ENCODE data around the gene LONRF2. TPM values are rescaled to one million over a fixed set of nuclear protein-coding genes. Genes with fewer than 3 reads are reported as not detected.

LONRF2 gene
- total RNA-seq, 1 experiment from 2014 or later, result 0.33 TPM

- ChIA-PET CTCF (interaction anchor here (2.4 kb wide), 1 partner anchor 47 kb away, joined by 5 read pairs; no protein-coding TSS in a partner anchor), POLR2A (no interaction called here)
- Mint-ChIP-seq H3K4me1 (0 out of 2 replicates have a peak, but pooled peaks cover 3% of the 10 kb centered on the region), H3K27ac (no peak overlapping the region), H3K27me3 (ENCODE audit: low read depth) (no peaks in the 10 kb centered on the region), H3K9me3 (peaks cover 8% of the 10 kb centered on the region), H3K36me3 (no peaks in the 10 kb centered on the region), H3K4me3 (no peak overlapping the region)
- no peak for ATAC-seq
- no peak for TF ChIP-seq ZNF232 (CRISPR knock-in tag; IDR thresholded peaks at IDR 0.05)
- TF ChIP-seq ZNF416 (CRISPR knock-in tag; IDR thresholded peaks at IDR 0.05), result no peak
- TF ChIP-seq ZNF138 (CRISPR knock-in tag; conservative IDR thresholded peaks at IDR 0.05), result no peak
- no peak for TF ChIP-seq CTCF (IDR thresholded peaks at IDR 0.05)
- TF ChIP-seq USF1 (CRISPR knock-in tag; IDR thresholded peaks at IDR 0.05), result no peak
- TF ChIP-seq ZNF512 (CRISPR knock-in tag; IDR thresholded peaks at IDR 0.05; ENCODE audit: borderline replicate concordance), result no peak
- no peak for TF ChIP-seq USF2 (CRISPR knock-in tag; IDR thresholded peaks at IDR 0.05)
- TF ChIP-seq ATF1 (CRISPR knock-in tag; IDR thresholded peaks at IDR 0.05), result no peak
- TF ChIP-seq MAX (CRISPR knock-in tag; IDR thresholded peaks at IDR 0.05), result no peak
- no peak for TF ChIP-seq SMAD4 (CRISPR knock-in tag; IDR thresholded peaks at IDR 0.05)
- TF ChIP-seq FOXJ3 (CRISPR knock-in tag; IDR thresholded peaks at IDR 0.05; ENCODE audit: borderline replicate concordance), result no peak
- no peak for TF ChIP-seq ESRRA (CRISPR knock-in tag; IDR thresholded peaks at IDR 0.05; ENCODE audit: borderline replicate concordance)
- TF ChIP-seq E2F5 (CRISPR knock-in tag; IDR thresholded peaks at IDR 0.05), result no peak
- TF ChIP-seq ZNF425 (CRISPR knock-in tag; conservative IDR thresholded peaks at IDR 0.05), result no peak
- TF ChIP-seq NFATC4 (CRISPR knock-in tag; IDR thresholded peaks at IDR 0.05), result no peak
- TF ChIP-seq STAT6 (CRISPR knock-in tag; conservative IDR thresholded peaks at IDR 0.05; ENCODE audit: low read depth), result no peak
- TF ChIP-seq FOXP4 (CRISPR knock-in tag; IDR thresholded peaks at IDR 0.05), result no peak
- no peak for TF ChIP-seq JAZF1 (CRISPR knock-in tag; IDR thresholded peaks at IDR 0.05)
- no peak for TF ChIP-seq PRDM15 (CRISPR knock-in tag; IDR thresholded peaks at IDR 0.05)
- no peak for DNase-seq (ENCODE audit: low spot score)
Measured at GRCh38 chr2:100309973-100310719, 12.2 kb downstream of the LONRF2 start.

All from WTC11 (cell line).